Activated CD4-positive, alpha-beta T cell treated with anti-CD3 and anti-CD28 coated beads, Interleukin-2, amount 50 U/mL, for 16 hours (primary cell): ENCODE data around the gene TMEM156.
"Not testable (repeated sequence)": the region's sequence is repeated elsewhere in the genome, so short reads cannot be mapped to it uniquely, and the experiment has no call there.

Experiments
- DNase-seq: peaks from one replicate; pipeline ENCODE4 v3.0.0-alpha.2; 2020

Gene TMEM156

GRCh38 chr4:38954727-38955126 is 77.5 kb downstream of the TMEM156 start:
- DNase-seq = no peak

- DNase-seq = no peak
Measured at GRCh38 chr4:38952017-38952416, 80.2 kb downstream of the TMEM156 start.

GRCh38 chr4:38951598-38951997 is 80.6 kb downstream of the TMEM156 start:
- DNase-seq = no peak

GRCh38 chr4:38950734-38951133 is 81.5 kb downstream of the TMEM156 start:
- DNase-seq = no peak

- DNase-seq = no peak
Measured at GRCh38 chr4:38950159-38950558, 82.0 kb downstream of the TMEM156 start.

GRCh38 chr4:38949411-38950051 is 82.7 kb downstream of the TMEM156 start:
- peak; percentile 23 for DNase-seq

- no peak for DNase-seq
Measured at GRCh38 chr4:38948551-38948950, 83.7 kb downstream of the TMEM156 start.

- no peak for DNase-seq
Measured at GRCh38 chr4:38946919-38947318, 85.3 kb downstream of the TMEM156 start.

GRCh38 chr4:38944440-38944839 is 87.8 kb downstream of the TMEM156 start:
- DNase-seq = no peak

GRCh38 chr4:38943343-38943742 is 88.9 kb downstream of the TMEM156 start:
- DNase-seq = no peak

GRCh38 chr4:38941906-38942305 is 90.3 kb downstream of the TMEM156 start:
- DNase-seq = not testable (repeated sequence)

GRCh38 chr4:38940476-38940875 is 91.7 kb downstream of the TMEM156 start:
- DNase-seq = no peak

- no peak for DNase-seq
Measured at GRCh38 chr4:38939165-38939564, 93.0 kb downstream of the TMEM156 start.

GRCh38 chr4:38935391-38936073 is 96.7 kb downstream of the TMEM156 start:
- no peak for DNase-seq

- no peak for DNase-seq
Measured at GRCh38 chr4:38931125-38931524, 101.1 kb downstream of the TMEM156 start.

GRCh38 chr4:38930707-38931106 is 101.5 kb downstream of the TMEM156 start:
- no peak for DNase-seq

- no peak for DNase-seq
Measured at GRCh38 chr4:38930204-38930603, 102.0 kb downstream of the TMEM156 start.

- DNase-seq = no peak
Measured at GRCh38 chr4:38928974-38929373, 103.2 kb downstream of the TMEM156 start.

- no peak for DNase-seq
Measured at GRCh38 chr4:38928568-38928967, 103.6 kb downstream of the TMEM156 start.

GRCh38 chr4:38926896-38927295 is 105.3 kb downstream of the TMEM156 start:
- DNase-seq = no peak

- no peak for DNase-seq
Measured at GRCh38 chr4:38925492-38926413, 106.5 kb downstream of the TMEM156 start.

GRCh38 chr4:38924353-38924752 is 107.9 kb downstream of the TMEM156 start:
- no peak for DNase-seq

GRCh38 chr4:38923746-38924145 is 108.5 kb downstream of the TMEM156 start:
- no peak for DNase-seq

GRCh38 chr4:38921151-38921550 is 111.1 kb downstream of the TMEM156 start:
- no peak for DNase-seq
